SIG-M5 (cell line): ENCODE data around the gene DRC1.

Experiments
- DNase-seq: peaks from one replicate; lab custom pipeline; 2025; lab: John Stamatoyannopoulos, UW

The DRC1 gene

GRCh38 chr2:26493566-26493965, 91.8 kb downstream of the DRC1 start:
- no peak for DNase-seq

DNA sequence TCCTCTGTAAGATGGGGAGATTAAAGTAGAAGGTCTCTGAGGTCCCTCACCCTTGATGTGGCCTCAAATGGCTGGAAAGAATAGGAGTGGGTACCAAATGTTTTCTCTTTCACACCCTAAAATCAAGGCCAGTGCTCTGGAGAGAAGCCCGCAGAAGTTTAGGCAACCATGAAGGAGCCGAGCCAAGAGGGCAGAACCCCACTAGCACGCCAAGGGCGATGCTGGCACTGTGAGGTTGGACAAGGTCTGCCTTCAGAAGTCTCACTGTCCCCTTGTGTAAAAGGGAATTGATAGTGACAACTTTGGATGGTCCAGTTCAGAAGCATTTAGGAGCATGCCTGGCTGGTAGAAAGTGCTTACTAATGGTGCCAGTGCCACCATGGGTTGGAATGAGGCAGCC, 92.5 kb downstream of the DRC1 start:
- no peak for DNase-seq

GRCh38 chr2:26494891-26495290, 93.2 kb downstream of the DRC1 start:
- no peak for DNase-seq

GRCh38 chr2:26495705-26496297, 94.1 kb downstream of the DRC1 start:
- no peak for DNase-seq

GRCh38 chr2:26500406-26500805, 98.7 kb downstream of the DRC1 start:
- no peak for DNase-seq

DNA sequence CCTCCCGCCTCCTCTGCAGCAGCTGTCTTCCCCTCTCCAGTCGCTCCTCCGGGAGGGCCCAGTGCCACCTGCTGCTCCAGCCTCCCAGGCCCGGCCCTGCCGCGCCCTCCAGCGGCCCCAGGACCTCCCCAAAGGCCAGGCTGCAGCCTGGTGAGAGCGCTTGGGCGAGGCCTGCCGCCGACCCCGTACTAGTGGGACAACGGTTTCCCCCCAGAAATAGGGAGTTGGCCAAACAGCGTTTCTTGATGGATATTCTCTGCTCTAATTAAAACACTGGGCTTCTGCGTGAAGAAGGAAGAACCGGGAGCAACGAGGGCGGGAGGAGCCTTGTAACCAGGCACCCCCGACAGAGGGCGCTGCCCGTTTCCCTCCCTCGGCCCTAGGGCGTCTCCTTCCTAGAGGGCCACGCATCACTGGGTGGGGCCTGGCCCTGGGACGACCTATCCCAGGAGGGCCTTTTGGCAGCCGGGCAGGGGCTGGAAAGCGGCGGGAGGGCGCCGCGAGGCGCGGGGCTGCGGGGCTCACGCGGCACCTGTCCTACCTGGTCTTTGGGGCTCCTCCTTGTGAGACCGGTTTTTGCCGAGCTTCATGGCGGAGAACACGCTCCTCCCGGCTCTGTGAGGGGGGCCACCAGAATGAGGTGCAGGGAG, 101.6 kb downstream of the DRC1 start:
- DNase-seq, result no peak

DNA sequence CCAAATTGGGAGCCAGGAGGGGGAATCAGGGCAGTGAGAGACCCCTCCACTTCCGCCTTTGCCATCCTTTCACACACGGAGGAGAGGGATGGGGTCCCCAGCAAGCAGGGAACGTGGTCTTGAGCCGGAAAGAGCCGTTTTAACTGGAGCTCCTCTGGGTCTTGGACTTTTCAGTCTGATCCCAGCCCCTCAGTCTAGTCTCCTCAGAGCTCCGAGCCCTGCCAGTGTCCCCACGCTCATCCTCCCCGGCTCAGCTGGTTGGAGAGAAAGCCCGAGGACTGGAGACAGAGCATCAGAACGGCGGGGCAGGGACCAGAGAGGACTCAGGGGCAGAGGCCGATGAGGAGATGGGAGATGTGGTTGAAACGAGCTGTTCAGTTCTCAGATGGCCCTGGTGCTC, 102.3 kb downstream of the DRC1 start:
- DNase-seq, result no peak

DNA sequence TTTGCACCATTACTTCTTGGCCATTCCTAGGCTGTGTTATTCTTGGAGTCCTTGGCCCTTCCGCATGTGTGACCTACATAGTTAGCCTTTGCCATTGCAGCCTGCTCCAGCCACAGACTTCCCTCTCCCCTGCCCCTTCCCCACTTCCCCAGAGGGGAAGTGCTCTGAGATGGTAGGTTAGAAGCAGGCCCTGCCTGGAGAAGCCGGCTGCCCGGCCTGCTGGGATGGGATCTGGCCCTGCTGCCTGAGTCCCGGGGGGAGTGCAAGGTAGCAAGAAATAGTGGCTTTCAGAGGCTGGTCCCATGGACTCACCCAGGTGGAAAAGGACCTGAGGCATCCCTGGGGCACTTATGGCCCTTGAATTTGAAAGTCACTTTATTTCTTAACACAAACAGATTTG, 104.6 kb downstream of the DRC1 start:
- no peak for DNase-seq
